Body of pancreas (tissue), 4 donors: ENCODE results near the gene GNAS-AS1.

Source experiments
- CTCF ChIP-seq, 7 experiments: fragments of 450-650 bp in 4 of 7; fragments of 200-600 bp in 3 of 7; sonication (generic) in 3 of 7; IDR thresholded peaks; one replicate each; pipeline ENCODE4 v1.5.1; 2016 to 2019; ENCODE audit warnings: antibody characterized with exemption in 7 of 7
- POLR2A ChIP-seq, 3 donors: fragments of 450-650 bp; IDR thresholded peaks; one replicate each; pipeline ENCODE4 v1.6.1; 2016; ENCODE audit warnings: antibody characterized with exemption in 3 of 3, mild to moderate bottlenecking in 2 of 3

- no peak for TF ChIP-seq CTCF (IDR thresholded peaks at IDR 0.05)
- no peak for TF ChIP-seq POLR2A (IDR thresholded peaks at IDR 0.05)
Observed at GRCh38 chr20:58813369-58813768, 37.3 kb downstream of the GNAS-AS1 start.
